ENCODE data around the gene ARHGDIB. TPM values are rescaled to one million over a fixed set of nuclear protein-coding genes. Genes with fewer than 3 reads are reported as not detected.
A peak's percentile ranks its signal among the peaks of the same experiment; 100 is the strongest.

The ARHGDIB gene
- total RNA-seq, 1 donor, result 2.4 TPM

- no peak overlapping the region for H3K4me3 ChIP-seq (ENCODE audit: low read depth, low read length)
- no peak for DNase-seq (ENCODE audit: low read depth)
- TF ChIP-seq CTCF (IDR thresholded peaks at IDR 0.05; ENCODE audit: insufficient read depth, low read length), result no peak
Measured at GRCh38 chr12:15000575-15000974, 39.2 kb upstream of the ARHGDIB start.

GRCh38 chr12:14999695-15000365 lies 38.4 kb upstream of the ARHGDIB start:
- peak; percentile 40 for DNase-seq (ENCODE audit: low read depth)
- no peak for TF ChIP-seq CTCF (IDR thresholded peaks at IDR 0.05; ENCODE audit: insufficient read depth, low read length)
- no peak overlapping the region for H3K4me3 ChIP-seq (ENCODE audit: low read depth, low read length)

GRCh38 chr12:14999021-14999694 lies 37.8 kb upstream of the ARHGDIB start:
- no peak for DNase-seq (ENCODE audit: low read depth)
- no peak overlapping the region for H3K4me3 ChIP-seq (ENCODE audit: low read depth, low read length)
- TF ChIP-seq CTCF (IDR thresholded peaks at IDR 0.05; ENCODE audit: insufficient read depth, low read length), result no peak

GRCh38 chr12:14997998-14998397 lies 36.6 kb upstream of the ARHGDIB start:
- H3K4me3 ChIP-seq (ENCODE audit: low read depth, low read length), result no peak overlapping the region
- no peak for TF ChIP-seq CTCF (IDR thresholded peaks at IDR 0.05; ENCODE audit: insufficient read depth, low read length)
- no peak for DNase-seq (ENCODE audit: low read depth)

GRCh38 chr12:14995583-14996425 lies 34.4 kb upstream of the ARHGDIB start:
- DNase-seq (ENCODE audit: low read depth), result peak; percentile 91
- no peak overlapping the region for H3K4me3 ChIP-seq (ENCODE audit: low read depth, low read length)
- peak; percentile 61 for TF ChIP-seq CTCF (IDR thresholded peaks at IDR 0.05; ENCODE audit: insufficient read depth, low read length)

GRCh38 chr12:14994610-14995009 lies 33.2 kb upstream of the ARHGDIB start:
- DNase-seq (ENCODE audit: low read depth), result no peak
- H3K4me3 ChIP-seq (ENCODE audit: low read depth, low read length), result no peak overlapping the region
- no peak for TF ChIP-seq CTCF (IDR thresholded peaks at IDR 0.05; ENCODE audit: insufficient read depth, low read length)
